GDM1 (cell line): ENCODE data around the gene PMPCA.
"Not testable (repeated sequence)": the region's sequence is repeated elsewhere in the genome, so short reads cannot be mapped to it uniquely, and the experiment has no call there.

ENCODE experiments used
- DNase-seq: peaks from one replicate; lab custom pipeline; 2025; lab: John Stamatoyannopoulos, UW

PMPCA gene

DNA sequence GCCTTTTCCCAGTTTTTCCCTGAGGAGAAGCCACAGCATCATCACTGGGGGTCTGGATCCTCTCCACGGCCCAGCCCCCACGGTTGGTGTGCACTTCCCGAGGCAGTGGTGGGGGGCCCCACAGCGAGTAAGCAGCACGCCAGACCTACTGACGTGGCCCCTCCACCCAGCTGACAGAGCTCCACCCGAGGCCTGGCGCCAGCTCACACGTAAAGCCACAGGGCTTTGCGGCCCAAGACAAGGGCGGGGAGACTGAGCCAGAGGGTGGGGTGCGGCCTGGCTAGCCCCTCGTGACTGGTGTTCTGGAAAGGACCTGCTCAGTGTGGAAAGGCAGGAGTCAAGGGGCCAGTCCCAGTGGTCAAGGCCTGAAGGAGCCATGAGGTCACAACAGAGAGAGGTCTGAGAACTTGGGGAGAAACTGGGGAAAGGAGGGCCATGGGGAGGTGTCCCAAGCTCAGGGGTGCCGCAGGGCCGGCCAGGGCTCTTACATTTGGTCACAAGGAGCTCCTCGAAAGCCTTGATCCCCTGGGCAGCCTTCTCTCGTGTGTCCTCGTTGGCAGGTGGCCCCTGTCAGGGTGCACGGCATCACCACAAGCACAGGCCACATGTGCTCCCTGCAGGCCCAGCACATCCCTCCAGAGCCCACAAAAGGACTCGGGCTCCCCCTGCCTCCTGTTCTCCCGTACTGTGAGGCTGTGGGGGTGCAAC, 16.0 kb upstream of the PMPCA start:
- no peak for DNase-seq

DNA sequence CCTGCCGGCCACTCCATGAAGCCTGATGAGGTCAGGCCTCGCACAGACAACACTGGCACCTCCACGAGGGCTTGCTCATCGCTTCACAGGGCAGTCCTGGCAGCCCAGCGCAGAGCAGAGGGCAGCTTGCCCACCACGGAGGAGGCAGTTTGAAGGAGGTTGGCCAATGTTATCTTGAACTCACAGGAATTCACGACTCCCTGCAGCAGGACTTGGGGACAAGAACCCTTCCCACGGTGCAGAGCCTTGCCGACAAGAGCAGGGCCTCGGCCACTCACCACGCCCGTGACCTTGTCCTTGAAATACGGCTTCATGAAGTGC, 15.5 kb upstream of the PMPCA start:
- DNase-seq, result no peak

GRCh38 chr9:136395345-136396218, 14.9 kb upstream of the PMPCA start:
- no peak for DNase-seq

DNA sequence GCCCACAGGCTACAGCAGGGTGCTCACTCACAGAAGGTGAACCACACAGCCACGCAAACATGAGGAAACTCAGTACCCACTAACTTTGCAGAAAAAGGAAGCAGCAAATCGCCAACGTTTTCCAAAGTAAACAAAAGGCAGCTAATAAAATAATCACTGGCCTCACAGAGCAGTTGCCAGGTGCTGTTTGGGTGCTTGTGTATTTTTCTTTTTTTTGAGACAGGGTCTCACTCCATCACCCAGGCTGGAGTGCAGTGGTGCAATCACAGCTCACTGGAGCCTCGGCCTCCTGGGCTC, 14.3 kb upstream of the PMPCA start:
- DNase-seq, result no peak

GRCh38 chr9:136397643-136398042, 12.8 kb upstream of the PMPCA start:
- DNase-seq, result no peak

DNA sequence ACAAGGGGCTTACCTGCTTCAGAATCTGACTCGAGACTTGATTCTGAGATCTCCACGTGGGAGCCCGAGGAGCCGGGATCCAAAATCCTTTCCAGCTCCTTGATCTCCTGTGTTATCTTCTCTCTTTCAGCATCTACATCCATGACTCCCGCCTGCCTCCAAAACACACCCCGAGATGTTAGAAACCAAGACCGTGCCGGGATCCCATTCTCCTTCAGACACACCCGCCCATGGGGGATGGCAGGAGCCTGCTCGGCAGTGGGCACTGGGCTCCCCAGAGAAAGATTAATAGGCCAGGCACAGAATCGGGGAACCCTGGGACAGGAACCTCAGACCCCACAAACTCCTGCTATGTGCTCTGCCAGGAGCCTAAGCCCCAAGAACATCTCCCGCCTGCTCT, 12.2 kb upstream of the PMPCA start:
- DNase-seq, result no peak

DNA sequence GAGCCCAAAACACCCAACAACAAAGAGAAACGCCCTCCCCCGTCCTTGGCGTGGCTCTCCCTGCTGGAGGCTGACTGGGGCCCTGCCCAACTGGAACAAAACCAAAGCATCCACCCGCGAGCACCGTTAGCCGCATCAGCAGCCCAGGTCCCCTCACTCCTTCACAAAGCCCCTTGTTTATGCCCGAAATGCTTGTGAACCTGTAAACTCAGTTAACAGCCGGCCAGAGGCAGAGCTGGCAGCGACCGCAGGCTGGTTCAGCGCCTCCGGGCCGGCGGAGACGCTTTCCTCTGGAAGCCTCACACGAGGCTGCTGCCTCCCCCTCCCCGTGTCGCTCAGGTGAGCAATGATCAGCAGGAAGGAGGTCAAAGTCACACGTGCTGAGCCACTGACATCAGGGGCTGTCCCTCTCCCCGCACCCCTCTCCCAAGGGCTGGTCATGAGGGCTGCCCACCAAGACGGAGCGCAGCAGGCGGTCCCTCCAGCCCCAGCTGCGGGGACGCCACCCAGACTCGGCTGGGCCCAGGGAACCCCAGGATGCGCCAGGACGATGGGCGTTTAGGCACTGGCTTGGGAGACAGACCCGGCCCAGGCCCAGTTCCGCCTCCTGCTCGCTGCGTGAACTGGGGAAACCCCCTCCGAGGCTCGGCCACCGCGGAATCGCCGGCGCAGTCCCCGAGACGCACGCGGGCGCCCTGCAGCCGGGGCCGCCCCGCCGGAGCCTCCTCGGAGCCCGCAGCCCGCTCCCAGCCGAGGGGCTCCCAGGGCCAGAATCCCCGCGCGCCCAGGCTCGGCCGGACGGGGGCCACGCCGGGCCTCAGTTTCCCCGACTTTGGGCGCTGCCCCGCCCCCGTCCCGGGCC, 11.1 kb upstream of the PMPCA start:
- no peak for DNase-seq

DNA sequence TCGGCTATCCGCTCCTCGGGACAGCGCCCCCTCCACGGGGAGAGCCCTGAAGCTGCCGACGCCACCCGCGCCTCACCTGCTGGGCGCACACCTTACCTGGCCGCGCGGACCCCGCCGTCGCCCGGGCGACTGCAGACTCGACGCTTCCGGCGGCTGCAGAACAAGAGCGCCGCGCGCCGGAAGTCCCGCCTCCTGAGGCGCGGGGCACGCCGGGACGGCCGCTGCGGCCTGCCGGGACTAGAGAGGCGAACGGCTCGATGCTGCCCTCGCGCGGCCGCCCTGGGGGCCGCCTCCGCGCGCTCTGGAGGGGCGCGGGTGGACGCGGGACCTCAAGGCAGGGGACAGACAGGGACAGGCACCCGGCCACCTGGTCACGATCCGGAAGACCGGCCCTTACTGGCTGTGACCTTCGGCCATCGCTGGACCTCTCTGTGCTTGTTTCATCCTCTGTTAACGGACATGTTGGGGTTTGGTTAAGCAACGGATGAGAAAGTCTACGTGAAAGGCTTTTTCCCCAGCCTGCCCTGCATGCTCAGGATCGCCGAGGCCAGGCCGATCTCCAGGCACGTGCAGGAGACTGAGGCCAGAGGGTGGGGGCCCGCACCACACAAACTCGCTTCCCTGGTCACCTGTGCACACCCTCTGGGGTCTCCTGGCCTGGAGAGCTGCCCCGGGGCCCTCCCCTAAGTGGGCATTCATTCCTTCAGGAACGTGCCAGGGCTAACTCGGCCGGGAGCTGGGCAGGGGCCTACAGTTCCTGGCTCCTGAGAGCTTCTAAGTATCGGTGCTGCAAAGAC, 10.2 kb upstream of the PMPCA start, which contains the start of gene SNAPC4:
Gene SNAPC4, minus strand, starts transcription at position 133 of the 797 bp plus-strand sequence. CDS start 1,742 bp downstream, outside the sequence.
- peak; percentile 80 for DNase-seq

- no peak for DNase-seq
Measured at GRCh38 chr9:136401173-136401922, 9.1 kb upstream of the PMPCA start.

- DNase-seq, result no peak
Measured at GRCh38 chr9:136402067-136402466, 8.4 kb upstream of the PMPCA start.

- DNase-seq, result no peak
Measured at GRCh38 chr9:136403538-136403914, 6.9 kb upstream of the PMPCA start.

DNA sequence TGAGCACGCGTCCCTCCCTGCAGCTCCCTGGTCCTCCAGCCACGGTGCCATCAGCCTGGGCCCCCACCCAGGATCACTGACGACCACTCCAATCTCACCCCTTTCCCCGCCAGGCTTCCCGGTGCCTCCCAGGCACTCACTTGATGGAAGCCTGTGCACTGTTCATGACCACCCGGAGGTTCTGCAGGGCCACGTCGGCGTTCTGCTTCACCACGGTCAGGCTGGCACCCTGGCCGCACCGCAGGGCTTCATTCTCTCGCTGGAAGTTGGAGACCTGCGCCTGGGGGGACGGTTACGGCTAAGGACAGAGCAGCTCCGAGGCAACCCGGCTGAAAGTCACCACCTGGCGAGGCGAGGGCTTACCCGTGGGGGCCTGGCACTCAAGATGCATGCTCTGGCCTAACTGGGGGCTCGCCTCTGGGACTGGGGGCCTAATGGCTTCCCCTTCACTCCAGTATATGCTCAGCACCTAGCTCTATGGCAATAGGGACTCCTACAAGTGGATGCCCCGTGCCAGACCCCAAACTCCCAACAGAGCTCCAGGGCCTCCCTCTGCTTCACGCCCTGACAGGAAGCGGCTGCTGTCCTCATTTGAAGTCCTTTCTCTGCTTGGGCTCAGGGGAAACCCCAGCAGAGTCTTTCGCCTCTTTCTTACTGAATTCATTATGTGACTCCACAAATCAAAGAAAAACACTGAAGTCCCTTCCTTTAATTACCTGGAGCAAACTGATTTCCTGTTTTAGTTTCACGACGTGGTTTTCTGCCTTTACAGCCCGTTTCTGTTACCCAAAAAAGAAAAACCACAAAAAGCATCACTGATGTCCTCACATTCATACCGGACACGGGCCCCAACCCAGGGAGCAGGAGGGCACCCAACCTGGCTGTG, 6.3 kb upstream of the PMPCA start:
- DNase-seq, result no peak

GRCh38 chr9:136404801-136405136, 5.7 kb upstream of the PMPCA start:
- no peak for DNase-seq

- no peak for DNase-seq
Measured at GRCh38 chr9:136405481-136405880, 5.0 kb upstream of the PMPCA start.

DNA sequence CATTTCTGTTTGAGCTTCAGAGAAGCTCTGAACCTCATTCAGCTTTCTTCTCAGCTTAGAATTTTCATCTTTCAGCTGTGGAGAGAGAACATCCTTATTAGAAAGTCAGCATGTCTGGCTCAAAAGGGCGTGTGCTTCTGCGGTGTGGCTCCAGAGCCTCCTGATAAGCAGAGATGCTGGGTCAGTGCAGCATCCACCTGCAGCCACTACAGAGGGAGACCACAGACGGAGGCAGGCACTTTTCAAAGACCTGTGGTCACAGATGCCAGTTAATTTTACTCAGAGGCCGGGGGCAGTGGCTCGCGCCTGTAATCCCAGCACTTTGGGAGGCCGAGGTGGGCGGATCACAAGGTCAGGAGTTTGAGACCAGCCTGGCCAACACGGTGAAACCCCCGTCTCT, 4.6 kb upstream of the PMPCA start:
- DNase-seq, result not testable (repeated sequence)

DNA sequence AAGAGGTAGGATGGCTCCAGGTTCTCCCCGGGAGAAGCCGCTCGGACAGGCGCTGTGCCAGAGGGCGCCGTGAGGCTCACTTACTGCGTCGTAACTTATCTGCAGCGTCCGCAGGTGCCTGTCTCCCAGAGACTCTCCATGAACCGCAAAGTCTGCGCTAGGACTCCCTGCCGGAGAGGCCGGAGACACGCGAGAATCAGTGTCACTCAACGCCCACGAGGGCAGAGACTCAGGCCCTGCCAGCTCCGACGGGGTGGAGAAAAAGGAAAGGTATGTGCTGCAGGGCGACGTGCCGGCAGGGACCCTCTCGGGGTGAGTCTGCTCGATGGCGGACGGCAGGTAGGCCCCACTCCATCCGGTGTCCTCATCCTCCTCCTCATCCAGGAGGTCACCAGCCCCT, 3.4 kb upstream of the PMPCA start:
- not testable (repeated sequence) for DNase-seq

GRCh38 chr9:136407911-136408310, 2.5 kb upstream of the PMPCA start:
- no peak for DNase-seq

GRCh38 chr9:136409557-136410455, 652 bp upstream of the PMPCA start:
- no peak for DNase-seq

GRCh38 chr9:136411378-136411777, 920 bp downstream of the PMPCA start:
- no peak for DNase-seq
